NB4 (cell line): ENCODE data around the gene KRT16.

Source experiments
- CTCF ChIP-seq: IDR thresholded peaks from one replicate; pipeline ENCODE4 v1.5.1; 2012; ENCODE audit warnings: low read depth, low read length
- MYC ChIP-seq: IDR thresholded peaks from 2 replicates; pipeline ENCODE4 v1.6.1; 2011; ENCODE audit warnings: low read depth, low read length
- POLR2A ChIP-seq: IDR thresholded peaks from 2 replicates; pipeline ENCODE4 v1.6.1; 2011; ENCODE audit warnings: mild to moderate bottlenecking; ENCODE audit not compliant: insufficient read length; ENCODE audit errors: extremely low read depth

- TF ChIP-seq CTCF (no peak), POLR2A (no peak), MYC (no peak)
Observed at GRCh38 chr17:41588126-41588810, 24.3 kb downstream of the KRT16 start.
